ENCODE data around the gene CRELD1. TPM values are rescaled to one million over a fixed set of nuclear protein-coding genes. Genes with fewer than 3 reads are reported as not detected.
"Not testable (repeated sequence)": the region's sequence is repeated elsewhere in the genome, so short reads cannot be mapped to it uniquely, and the experiment has no call there.

Gene CRELD1
- total RNA-seq, 6 experiments from 2014 or later: 22.4 to 43.5 (median 30.5) TPM

DNA sequence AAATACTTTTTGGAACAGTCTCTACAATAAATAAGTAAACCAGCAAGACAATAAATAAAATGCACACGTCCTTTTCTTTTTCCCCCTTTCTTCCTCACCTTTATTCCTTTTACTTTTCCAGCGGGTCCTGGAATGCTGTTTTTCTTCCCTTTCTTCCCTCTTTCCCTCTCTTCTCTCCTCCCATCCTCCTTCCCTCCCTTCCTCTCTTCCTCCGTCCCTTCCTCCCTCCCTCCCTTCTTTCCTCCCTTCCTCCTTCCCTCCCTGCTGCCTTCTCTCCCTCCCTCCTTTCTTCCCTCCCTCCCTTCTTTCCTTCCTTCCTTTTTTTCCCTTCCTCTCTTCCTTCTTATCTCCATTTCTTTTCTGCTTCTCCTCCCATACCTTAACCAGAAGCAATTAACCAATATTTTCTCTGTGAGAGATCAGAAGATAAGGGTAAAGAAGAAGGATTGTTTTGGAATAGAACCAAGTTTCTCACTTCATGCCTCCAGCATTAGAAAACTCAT lies 34.3 kb upstream of the CRELD1 start:
- Histone ChIP-seq H3K9me3 (no peaks in the 10 kb centered on the region), H3K36me3 (no peaks in the 10 kb centered on the region), H3K27ac (peak overlapping the region in 1 of 3 donors; percentile 69), H3K4me1 (peaks cover 0 to 50% (median 13%) of the 10 kb centered on the region in 4 donors), H3K4me3 (no peak overlapping the region), H3K27me3 (no peaks in the 10 kb centered on the region)
- WGBS (ENCODE audit: insufficient coverage, low coverage, low lambda C conversion rate, missing lambda C conversion rate): 61% methylated on average over 3 of the region's 3 CpGs
- intact Hi-C loops (cut with DNase I): no loop called here
- ATAC-seq (no peak), DNase-seq (no peak)
- TF ChIP-seq, protein P1, sequence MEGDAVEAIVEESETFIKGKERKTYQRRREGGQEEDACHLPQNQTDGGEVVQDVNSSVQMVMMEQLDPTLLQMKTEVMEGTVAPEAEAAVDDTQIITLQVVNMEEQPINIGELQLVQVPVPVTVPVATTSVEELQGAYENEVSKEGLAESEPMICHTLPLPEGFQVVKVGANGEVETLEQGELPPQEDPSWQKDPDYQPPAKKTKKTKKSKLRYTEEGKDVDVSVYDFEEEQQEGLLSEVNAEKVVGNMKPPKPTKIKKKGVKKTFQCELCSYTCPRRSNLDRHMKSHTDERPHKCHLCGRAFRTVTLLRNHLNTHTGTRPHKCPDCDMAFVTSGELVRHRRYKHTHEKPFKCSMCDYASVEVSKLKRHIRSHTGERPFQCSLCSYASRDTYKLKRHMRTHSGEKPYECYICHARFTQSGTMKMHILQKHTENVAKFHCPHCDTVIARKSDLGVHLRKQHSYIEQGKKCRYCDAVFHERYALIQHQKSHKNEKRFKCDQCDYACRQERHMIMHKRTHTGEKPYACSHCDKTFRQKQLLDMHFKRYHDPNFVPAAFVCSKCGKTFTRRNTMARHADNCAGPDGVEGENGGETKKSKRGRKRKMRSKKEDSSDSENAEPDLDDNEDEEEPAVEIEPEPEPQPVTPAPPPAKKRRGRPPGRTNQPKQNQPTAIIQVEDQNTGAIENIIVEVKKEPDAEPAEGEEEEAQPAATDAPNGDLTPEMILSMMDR (IDR thresholded peaks at IDR 0.05): no peak
- TF ChIP-seq POLR2A (IDR thresholded peaks at IDR 0.05): no peak

DNA sequence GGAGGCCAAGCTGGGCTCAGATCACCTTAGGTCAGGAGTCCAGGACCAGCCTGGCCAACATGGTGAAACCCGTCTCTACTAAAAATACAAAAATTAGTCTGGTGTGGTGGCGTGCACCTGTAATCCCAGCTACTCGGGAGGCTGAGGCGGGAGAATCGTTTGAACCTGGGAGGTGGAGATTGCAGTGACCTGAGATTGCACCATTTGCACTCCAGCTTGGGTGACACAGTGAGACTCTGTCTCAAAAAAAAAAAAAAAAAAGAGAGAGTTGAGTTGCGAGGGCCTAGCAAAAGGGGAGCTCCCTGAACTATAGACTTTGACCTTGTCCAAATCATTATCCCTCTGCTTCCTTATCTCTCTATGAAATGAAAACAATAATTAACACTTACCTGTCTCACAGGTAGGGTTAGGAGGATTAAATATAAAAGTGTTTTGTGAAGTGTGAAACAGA lies 32.6 kb upstream of the CRELD1 start:
- Histone ChIP-seq H3K4me1 (peaks cover 0 to 50% (median 13%) of the 10 kb centered on the region in 4 donors), H3K27ac (peak overlapping the region in 1 of 3 donors; percentile 25)
- H3K4me3 ChIP-seq; H3K9me3 ChIP-seq; intact Hi-C loops (cut with DNase I); H3K36me3 ChIP-seq; H3K27me3 ChIP-seq: not testable (repeated sequence)
- DNase-seq (peak in 1 of 3 donors; percentile 62), ATAC-seq (peak in 2 of 4 donors; percentile 3 to 9)
- 45% methylated on average over 6 of the region's 6 CpGs for WGBS (ENCODE audit: insufficient coverage, low coverage, low lambda C conversion rate, missing lambda C conversion rate)

DNA sequence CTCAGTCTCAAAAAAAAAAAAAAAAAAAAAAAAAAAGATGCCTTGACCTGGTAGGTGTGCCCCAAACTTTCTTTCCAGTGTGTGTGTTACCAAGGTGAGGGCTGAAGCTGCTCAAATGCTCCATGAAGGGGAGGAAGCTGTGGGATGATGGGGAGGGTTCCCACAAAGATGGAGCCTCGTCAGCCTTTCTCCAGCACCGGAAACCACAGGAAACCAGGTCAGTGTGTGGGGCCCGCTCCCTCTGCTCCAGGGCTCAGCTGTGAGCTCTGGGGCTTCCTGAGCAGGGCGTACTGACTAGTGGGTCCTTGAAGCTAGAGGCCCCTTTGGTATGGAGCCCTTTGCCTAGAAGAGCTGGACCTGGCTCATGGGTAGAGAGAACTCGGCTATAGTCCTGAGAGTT lies 31.7 kb upstream of the CRELD1 start:
- 65% methylated on average over 3 of the region's 5 CpGs for WGBS (ENCODE audit: insufficient coverage, low coverage, low lambda C conversion rate, missing lambda C conversion rate)

DNA sequence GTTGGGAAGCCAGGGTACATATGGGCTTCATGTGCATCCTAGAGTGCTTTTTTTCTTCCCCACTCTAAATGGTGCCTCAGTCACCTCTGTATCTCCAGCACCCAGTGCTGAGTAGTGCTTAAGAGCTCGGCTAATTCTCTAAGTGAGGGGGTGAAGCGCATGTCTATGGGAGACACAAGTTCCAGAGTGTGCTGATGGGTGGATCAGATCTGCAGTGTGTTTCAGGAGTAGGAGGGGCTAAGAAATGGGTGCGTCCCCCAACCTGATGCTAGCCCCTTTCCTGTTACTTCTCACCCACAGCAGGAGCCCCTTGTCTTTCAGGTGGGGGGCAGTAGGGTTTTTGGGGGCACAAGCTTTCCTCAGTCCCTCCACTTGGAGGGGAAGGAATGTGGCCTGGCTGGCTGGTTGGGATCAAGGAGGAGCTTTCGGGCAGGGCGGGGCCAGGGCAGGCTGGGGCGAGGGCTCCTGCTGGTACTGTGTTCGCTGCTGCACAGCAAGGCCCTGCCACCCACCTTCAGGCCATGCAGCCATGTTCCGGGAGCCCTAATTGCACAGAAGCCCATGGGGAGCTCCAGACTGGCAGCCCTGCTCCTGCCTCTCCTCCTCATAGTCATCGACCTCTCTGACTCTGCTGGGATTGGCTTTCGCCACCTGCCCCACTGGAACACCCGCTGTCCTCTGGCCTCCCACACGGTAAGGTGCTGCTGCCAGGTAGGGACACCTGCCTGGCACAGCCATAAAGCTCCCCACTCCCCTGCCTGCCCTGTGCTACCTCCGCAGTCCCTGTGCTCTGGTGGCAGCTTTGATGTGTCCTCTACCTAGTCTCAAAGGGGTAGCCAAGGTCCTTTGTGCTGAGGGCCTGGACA lies 31.0 kb upstream of the CRELD1 start, which contains the start of gene IL17RE:
TSS of gene IL17RE (plus strand) at position 477 of the 866 bp plus-strand sequence. CDS start at position 562, 85 bp downstream.
- Histone ChIP-seq H3K4me3 (peak within 1 kb of the TSS in 1 of 3 donors; percentile 13), H3K4me1 (peaks cover 0 to 34% (median 12%) of the 10 kb centered on the region in 4 donors), H3K27me3 (no peaks in the 10 kb centered on the region), H3K27ac (peak within 1 kb of the TSS in 2 of 3 donors; percentile 7 to 29), H3K36me3 (no peaks in the 10 kb centered on the region), H3K9me3 (no peaks in the 10 kb centered on the region)
- WGBS (ENCODE audit: insufficient coverage, low coverage, low lambda C conversion rate, missing lambda C conversion rate): 44% methylated on average over 1 of the region's 13 CpGs
- peak; percentile 17 to 68 (median 44) for ATAC-seq
- intact Hi-C loops (cut with DNase I): no loop called here
- DNase-seq: peak in 2 of 3 donors; percentile 71 to 78
- TF ChIP-seq POLR2A (IDR thresholded peaks at IDR 0.05): no peak
- TF ChIP-seq, protein P1 (IDR thresholded peaks at IDR 0.05): no peak

More for the DNA sequence above, 31.7 kb upstream of the CRELD1 start:
- Histone ChIP-seq H3K4me3 (no peak overlapping the region), H3K27ac (no peak overlapping the region), H3K4me1 (peaks cover 0 to 40% (median 13%) of the 10 kb centered on the region in 4 donors), H3K36me3 (no peaks in the 10 kb centered on the region), H3K27me3 (no peaks in the 10 kb centered on the region), H3K9me3 (no peaks in the 10 kb centered on the region)
- intact Hi-C loops (cut with DNase I): no loop called here
- DNase-seq (no peak), ATAC-seq (no peak)
- TF ChIP-seq, protein P1 (IDR thresholded peaks at IDR 0.05): no peak
- TF ChIP-seq POLR2A (IDR thresholded peaks at IDR 0.05): no peak

DNA sequence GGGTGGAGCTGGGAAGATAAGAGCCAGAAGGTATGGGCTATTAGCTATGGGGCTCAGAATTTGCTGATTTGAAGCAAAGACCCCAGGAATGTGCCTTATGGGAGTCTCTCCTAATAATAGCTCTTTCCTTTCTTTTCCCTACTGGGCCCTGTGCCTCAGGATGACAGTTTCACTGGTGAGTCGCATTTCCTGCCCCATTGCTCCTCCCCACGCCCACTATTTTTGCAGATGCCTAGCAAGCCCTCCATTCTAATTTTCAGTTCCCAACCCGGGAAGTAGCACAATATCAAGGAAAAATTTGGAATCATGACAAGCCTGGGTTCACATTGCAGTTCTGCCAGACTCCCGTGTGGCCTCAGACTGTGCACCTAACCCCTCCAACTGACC lies 30.4 kb upstream of the CRELD1 start:
- ATAC-seq: peak in 1 of 4 donors; percentile 52
- Histone ChIP-seq H3K27ac (peak overlapping the region in 2 of 3 donors; percentile 7 to 29), H3K4me1 (peaks cover 0 to 36% (median 13%) of the 10 kb centered on the region in 4 donors), H3K27me3 (no peaks in the 10 kb centered on the region), H3K36me3 (no peaks in the 10 kb centered on the region), H3K9me3 (no peaks in the 10 kb centered on the region), H3K4me3 (peak overlapping the region in 1 of 3 donors; percentile 13)
- TF ChIP-seq, protein P1 (IDR thresholded peaks at IDR 0.05): no peak
- TF ChIP-seq POLR2A (IDR thresholded peaks at IDR 0.05): no peak
- WGBS (ENCODE audit: insufficient coverage, low coverage, low lambda C conversion rate, missing lambda C conversion rate): 6% methylated on average over 4 of the region's 4 CpGs
- DNase-seq: no peak
- intact Hi-C loops (cut with DNase I): no loop called here

Measured in right lobe of liver (tissue), 6 donors.